GM10266 (cell line): Measurements from ENCODE around the gene DUXB.

Experiments
- DNase-seq: peaks from one replicate; pipeline ENCODE4 v3.0.0; 2012; ENCODE audit errors: extremely low spot score
- TF ChIP-seq, protein P1 (sequence below): IDR thresholded peaks from 2 replicates; pipeline ENCODE4 v1.5.1; 2012; ENCODE audit warnings: mild to moderate bottlenecking, low read depth; ENCODE audit not compliant: control insufficient read depth, insufficient read depth; ENCODE audit errors: missing control alignments

Gene DUXB

DNA sequence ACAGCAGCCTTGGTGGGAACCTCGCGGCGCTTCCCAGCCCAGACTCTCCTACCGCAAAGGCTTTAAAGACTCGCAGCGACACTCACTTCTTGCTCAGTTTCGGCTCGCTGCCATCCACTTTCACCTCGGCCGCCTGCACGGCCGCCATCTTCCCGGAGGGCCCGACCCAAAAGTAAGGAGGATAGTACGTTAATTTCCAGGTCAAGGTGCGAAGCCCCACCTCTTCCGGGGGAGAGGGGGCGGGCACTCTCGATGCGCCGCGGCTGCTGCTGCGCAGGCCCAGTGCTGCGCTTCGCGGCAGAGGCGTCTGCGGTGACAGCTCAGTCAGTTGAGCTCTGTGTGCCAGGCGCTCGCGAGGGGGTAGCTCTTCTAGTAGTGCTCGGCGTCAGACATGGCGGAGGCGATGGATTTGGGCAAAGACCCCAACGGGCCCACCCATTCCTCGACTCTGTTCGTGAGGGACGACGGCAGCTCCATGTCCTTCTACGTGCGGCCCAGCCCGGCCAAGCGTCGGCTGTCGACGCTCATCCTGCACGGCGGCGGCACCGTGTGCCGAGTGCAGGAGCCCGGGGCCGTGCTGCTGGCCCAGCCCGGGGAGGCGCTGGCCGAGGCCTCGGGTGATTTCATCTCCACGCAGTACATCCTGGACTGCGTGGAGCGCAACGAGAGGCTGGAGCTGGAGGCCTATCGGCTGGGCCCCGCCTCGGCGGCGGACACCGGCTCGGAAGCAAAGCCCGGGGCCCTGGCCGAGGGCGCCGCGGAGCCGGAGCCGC is 53.6 kb downstream of the DUXB start, which contains the start of the genes KARS1 and TERF2IP:
Gene KARS1 (minus strand): TSS at position 174 of the 773 bp plus-strand sequence. CDS start 26 bp downstream, at position 148.
Gene TERF2IP (plus strand): TSS at position 282 of the 773 bp plus-strand sequence. CDS start 110 bp downstream, at position 392.
- peak; percentile 92 for DNase-seq
- TF ChIP-seq, protein P1, sequence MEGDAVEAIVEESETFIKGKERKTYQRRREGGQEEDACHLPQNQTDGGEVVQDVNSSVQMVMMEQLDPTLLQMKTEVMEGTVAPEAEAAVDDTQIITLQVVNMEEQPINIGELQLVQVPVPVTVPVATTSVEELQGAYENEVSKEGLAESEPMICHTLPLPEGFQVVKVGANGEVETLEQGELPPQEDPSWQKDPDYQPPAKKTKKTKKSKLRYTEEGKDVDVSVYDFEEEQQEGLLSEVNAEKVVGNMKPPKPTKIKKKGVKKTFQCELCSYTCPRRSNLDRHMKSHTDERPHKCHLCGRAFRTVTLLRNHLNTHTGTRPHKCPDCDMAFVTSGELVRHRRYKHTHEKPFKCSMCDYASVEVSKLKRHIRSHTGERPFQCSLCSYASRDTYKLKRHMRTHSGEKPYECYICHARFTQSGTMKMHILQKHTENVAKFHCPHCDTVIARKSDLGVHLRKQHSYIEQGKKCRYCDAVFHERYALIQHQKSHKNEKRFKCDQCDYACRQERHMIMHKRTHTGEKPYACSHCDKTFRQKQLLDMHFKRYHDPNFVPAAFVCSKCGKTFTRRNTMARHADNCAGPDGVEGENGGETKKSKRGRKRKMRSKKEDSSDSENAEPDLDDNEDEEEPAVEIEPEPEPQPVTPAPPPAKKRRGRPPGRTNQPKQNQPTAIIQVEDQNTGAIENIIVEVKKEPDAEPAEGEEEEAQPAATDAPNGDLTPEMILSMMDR = no peak

DNA sequence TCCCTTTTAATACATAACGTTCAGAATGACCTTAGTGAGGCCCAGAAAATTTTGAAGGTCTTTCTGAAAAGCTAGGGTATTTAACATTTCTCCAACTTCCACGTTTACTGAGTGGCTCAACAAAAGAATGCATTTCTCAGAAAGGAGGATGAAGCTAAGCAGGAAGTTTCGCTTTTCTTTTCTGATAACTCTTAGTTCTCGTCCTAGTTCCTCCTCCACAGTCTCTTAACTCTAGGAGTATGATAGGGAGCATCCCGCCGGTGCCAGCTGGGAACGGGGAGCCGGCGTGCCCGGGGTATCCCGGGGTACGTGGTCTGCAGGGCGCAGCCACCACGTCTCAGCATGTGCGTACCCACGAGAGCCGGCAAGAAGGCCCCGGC is 54.2 kb downstream of the DUXB start:
- DNase-seq = no peak
- TF ChIP-seq, protein P1 = no peak

DNA sequence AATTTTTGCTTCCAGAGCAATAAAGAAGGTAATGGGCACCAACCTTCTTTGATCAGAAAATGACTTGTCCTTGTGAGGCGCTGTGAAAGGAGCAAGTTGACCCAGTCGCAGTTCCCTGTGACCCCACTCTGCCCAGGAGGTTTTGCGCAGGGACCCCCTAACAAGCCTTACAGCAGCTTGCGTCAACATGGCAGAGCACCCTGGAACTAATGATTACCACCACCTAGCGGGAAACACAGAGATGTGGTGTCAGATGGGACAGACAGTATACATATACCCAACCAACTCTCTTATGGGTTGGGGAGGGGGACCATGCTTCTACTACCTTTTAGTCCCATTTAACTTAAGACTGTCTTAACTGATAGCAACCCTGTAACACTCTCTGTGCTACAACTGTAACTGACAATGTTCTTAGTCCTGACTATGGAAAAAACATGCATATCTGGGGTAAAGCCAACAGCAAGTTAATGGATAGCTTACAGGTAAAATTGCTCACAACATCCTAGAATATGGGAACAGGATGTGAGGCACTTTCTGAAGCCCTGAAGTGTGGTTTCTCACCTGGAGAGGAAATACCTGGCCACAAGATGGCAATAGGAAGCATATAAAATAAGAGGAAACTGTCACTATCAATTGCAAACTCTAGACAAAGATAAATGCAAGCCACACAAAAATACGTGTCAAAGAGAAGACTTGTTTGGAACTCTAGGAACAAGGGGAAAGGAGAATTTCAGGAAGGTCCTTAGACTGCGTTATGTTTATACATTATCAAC is 56.8 kb downstream of the DUXB start:
- no peak for DNase-seq
- TF ChIP-seq, protein P1 = no peak
